ENCODE measurements around the gene EXOC6B.

DNA sequence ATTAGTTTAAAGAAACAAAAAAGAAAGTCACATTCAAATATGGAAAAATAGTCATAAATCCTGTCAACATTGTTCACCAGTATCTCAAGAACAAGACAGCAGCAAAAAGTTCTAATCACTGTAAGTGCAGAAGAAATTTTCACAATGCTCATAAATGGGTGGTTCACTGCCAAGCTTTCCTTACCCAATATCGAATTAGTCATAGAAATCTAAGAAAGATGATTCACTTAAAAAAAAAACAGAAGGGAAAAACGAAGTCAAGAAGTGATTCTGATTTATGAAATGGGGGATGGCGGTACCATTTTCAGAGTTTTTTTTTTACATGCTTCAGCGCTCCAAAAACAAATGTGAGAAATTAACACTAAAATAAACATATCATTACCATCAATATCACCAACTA is 156.7 kb downstream of the EXOC6B start:
- no peak for TF ChIP-seq EZH2 (IDR thresholded peaks at IDR 0.05; ENCODE audit: borderline replicate concordance, low read depth, low read length, severe bottlenecking)
- TF ChIP-seq, protein P1, sequence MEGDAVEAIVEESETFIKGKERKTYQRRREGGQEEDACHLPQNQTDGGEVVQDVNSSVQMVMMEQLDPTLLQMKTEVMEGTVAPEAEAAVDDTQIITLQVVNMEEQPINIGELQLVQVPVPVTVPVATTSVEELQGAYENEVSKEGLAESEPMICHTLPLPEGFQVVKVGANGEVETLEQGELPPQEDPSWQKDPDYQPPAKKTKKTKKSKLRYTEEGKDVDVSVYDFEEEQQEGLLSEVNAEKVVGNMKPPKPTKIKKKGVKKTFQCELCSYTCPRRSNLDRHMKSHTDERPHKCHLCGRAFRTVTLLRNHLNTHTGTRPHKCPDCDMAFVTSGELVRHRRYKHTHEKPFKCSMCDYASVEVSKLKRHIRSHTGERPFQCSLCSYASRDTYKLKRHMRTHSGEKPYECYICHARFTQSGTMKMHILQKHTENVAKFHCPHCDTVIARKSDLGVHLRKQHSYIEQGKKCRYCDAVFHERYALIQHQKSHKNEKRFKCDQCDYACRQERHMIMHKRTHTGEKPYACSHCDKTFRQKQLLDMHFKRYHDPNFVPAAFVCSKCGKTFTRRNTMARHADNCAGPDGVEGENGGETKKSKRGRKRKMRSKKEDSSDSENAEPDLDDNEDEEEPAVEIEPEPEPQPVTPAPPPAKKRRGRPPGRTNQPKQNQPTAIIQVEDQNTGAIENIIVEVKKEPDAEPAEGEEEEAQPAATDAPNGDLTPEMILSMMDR (IDR thresholded peaks at IDR 0.05; ENCODE audit: borderline replicate concordance, extremely low read depth, low read length, poor library complexity, severe bottlenecking): no peak
